Epithelial cell of proximal tubule (primary cell): Measurements from ENCODE around the gene CHN2. TPM values are rescaled to one million over a fixed set of nuclear protein-coding genes. Genes with fewer than 3 reads are reported as not detected.

Experiments
- DNase-seq: peaks from one replicate; pipeline ENCODE4 v3.0.0-alpha.2; 2011; ENCODE audit warnings: low read depth
- H3K4me3 ChIP-seq: 2 replicates; pipeline ENCODE4 v1.5.1; 2011; ENCODE audit warnings: low read depth, mild to moderate bottlenecking, low read length
- total RNA-seq: library from RNA; depleted of rRNA; stranded (reverse); fragments of >200 nt; gene quantifications from 2 replicates; pipeline ENCODE4 v1.2.3, GENCODE V29; 2015
- TF ChIP-seq, protein P1 (sequence below): conservative IDR thresholded peaks from 2 replicates; pipeline ENCODE4 v1.5.1; 2012; ENCODE audit warnings: low read depth, mild to moderate bottlenecking, low read length

CHN2 gene
- total RNA-seq, 1 donor from 2014 or later: 0.35 TPM

GRCh38 chr7:29432721-29433120, 238.1 kb downstream of the CHN2 start:
- no peak for DNase-seq
- H3K4me3 ChIP-seq: no peak overlapping the region
- TF ChIP-seq, protein P1, sequence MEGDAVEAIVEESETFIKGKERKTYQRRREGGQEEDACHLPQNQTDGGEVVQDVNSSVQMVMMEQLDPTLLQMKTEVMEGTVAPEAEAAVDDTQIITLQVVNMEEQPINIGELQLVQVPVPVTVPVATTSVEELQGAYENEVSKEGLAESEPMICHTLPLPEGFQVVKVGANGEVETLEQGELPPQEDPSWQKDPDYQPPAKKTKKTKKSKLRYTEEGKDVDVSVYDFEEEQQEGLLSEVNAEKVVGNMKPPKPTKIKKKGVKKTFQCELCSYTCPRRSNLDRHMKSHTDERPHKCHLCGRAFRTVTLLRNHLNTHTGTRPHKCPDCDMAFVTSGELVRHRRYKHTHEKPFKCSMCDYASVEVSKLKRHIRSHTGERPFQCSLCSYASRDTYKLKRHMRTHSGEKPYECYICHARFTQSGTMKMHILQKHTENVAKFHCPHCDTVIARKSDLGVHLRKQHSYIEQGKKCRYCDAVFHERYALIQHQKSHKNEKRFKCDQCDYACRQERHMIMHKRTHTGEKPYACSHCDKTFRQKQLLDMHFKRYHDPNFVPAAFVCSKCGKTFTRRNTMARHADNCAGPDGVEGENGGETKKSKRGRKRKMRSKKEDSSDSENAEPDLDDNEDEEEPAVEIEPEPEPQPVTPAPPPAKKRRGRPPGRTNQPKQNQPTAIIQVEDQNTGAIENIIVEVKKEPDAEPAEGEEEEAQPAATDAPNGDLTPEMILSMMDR: no peak

GRCh38 chr7:29434380-29434768, 239.8 kb downstream of the CHN2 start:
- TF ChIP-seq, protein P1: no peak

GRCh38 chr7:29435167-29435566, 240.6 kb downstream of the CHN2 start:
- no peak for DNase-seq
- TF ChIP-seq, protein P1: no peak
- no peak overlapping the region for H3K4me3 ChIP-seq

More at GRCh38 chr7:29434380-29434768, 239.8 kb downstream of the CHN2 start:
- no peak for DNase-seq
- no peak overlapping the region for H3K4me3 ChIP-seq

GRCh38 chr7:29435902-29436301, 241.3 kb downstream of the CHN2 start:
- no peak for DNase-seq
- H3K4me3 ChIP-seq: no peak overlapping the region
- TF ChIP-seq, protein P1: no peak

DNA sequence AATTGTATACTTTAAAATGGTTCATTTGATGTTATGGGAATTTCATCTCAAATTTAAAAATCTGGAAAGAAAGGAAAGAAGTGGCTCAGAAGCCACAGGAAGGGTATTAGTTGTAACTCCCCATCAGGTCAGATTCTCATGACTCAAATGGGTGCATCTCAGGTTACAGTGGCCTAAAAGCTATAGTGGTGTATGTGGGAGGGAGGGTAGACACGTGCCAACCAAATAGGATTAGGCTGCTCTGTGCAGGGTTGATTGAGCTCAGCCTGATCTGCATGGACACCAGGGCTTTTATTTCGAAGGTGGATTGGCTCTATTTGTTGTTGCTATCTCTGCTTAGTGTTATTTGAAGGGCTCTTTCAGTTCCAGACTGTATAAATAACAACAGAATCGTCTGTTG, 247.6 kb downstream of the CHN2 start:
- no peak for DNase-seq
- H3K4me3 ChIP-seq: no peak overlapping the region
- TF ChIP-seq, protein P1: no peak

GRCh38 chr7:29443552-29443951, 249.0 kb downstream of the CHN2 start:
- TF ChIP-seq, protein P1: no peak
- DNase-seq: no peak

GRCh38 chr7:29444267-29444666, 249.7 kb downstream of the CHN2 start:
- TF ChIP-seq, protein P1: no peak
- no peak for DNase-seq

More at GRCh38 chr7:29443552-29443951, 249.0 kb downstream of the CHN2 start:
- H3K4me3 ChIP-seq: no peak overlapping the region

More at GRCh38 chr7:29444267-29444666, 249.7 kb downstream of the CHN2 start:
- H3K4me3 ChIP-seq: no peak overlapping the region
